Measurements from ENCODE around the gene STRA6.

The STRA6 gene

DNA sequence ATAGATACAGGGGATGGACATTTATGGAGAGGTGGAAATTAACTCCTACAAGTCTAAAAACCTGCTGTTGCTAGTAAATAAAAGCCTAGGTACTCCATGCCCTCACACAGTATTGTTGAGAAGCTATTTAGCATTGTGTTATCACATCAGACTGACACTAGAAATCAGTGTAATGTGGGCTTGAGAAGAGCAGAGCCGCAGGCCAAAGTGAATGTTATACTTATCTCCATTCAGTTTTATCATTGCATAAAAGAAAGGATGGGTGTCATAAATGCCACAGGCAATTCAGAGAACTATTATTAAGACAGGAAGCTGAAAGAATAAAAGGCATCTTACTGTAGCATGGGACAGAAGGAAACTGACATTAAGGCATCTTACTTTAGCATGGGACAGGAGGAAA is 42.8 kb downstream of the STRA6 start:
- no peak for DNase-seq

DNA sequence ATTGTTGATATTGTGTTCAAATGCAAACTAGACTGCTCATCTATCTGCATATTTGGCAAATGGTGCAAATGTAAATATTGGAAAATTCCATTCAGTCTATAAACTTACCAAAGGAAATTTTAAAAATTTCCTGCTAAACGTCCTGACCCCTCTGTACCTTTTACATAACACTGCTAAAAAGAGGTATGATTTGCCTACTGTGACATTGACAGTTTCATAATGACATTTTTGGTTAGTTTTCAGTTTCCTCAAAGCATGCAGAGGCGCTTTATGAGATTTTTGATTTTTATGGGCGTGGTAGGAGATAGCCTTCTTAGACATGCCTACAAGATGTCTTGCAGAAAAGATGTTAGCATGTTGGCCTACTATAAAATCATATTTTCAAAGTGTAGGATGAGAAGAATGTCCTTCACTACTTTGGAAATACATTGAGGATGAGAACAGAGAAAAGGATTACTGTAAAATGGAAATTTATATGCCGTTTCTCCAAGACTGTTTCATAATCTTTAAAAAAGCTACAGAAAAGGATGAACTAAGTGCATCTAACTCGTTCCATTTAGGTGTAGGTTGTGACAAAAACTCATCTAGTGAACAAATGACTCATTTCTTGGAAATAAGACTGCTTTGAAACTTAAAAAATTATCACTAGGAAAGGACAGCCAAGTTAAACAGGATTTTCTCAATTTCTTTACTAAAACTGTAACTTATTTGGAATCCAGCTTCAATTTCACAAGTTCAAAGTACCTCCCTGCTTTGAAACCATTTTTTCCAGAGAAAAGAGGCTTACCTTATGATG is 43.5 kb downstream of the STRA6 start:
- DNase-seq = no peak

DNA sequence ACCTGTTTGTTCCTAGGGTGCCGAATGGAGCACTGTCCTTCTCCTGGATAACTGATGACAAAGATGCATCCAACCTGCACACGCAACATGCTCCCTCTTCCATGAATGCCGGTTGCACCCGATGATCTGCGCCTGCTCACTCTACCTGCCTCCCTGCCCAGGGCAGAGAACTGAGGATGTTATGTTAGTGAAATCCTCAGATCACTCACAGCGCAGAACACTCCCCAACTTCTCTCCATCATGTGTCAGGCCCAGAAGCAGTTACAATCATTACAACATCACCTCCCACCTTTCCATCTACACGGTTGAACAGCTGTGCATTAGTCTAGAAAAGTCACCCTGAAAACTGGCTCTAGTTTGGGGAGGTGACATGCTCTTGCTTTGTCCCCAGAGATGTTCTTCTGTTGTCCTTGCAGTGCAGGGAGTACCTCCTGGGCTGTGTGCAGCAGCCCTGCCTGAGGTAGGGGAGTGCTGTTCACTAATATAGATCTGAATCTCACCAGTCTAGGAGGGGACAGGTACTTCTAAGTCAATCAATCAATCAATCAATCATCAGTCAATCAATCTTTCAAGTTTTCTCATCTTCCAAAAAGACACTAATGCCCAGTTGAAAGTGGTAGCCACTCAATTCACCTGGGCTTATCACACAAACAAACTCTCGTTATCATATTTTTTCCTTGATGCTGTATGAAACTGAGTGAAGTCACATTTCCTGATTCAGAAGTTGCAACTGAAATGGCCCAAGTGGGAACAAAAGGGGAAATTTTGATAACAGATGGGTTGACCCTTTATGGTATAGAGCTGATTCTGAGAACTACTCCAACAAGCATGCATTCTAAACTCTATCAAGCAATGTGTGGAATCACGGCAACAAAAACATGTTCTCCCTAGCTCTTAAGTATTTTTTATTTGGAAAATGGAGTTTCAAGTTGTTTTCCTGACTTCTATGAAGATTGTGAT is 44.4 kb downstream of the STRA6 start:
- no peak for DNase-seq

DNA sequence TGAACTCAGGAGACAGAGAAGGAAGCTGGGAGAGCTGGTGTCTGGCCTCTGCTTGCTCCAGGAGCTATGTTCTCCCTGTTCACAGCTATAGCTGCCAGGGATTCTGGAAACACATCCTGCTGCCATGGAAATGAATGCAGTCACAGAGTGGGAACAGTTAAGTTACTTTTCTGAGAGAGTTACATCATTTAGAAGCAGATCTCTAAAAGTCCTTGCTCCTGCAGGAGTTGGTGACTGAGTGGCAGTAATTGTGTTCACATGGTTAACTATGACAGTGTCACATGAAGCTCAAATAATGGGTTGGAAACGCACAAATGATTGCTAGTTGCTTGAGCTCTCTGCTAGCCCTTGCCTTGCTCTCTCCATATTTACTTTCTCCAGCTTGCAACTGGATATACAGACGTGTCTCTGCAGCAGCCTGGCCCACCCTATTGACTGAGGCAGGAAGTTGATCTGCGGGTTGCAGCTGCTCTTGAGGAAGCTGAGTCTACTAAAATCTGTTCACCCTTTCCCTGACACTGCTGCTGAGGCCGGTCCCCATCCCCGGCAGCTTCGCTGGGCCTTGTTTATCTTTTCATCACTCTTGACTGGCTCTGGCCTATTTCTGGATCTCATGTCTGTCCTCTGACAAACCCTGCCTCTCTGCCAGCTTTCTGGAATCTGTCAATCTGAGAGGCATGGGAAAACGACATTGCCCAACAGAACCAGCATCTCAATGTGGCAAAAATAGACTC is 45.7 kb downstream of the STRA6 start:
- DNase-seq = no peak

DNA sequence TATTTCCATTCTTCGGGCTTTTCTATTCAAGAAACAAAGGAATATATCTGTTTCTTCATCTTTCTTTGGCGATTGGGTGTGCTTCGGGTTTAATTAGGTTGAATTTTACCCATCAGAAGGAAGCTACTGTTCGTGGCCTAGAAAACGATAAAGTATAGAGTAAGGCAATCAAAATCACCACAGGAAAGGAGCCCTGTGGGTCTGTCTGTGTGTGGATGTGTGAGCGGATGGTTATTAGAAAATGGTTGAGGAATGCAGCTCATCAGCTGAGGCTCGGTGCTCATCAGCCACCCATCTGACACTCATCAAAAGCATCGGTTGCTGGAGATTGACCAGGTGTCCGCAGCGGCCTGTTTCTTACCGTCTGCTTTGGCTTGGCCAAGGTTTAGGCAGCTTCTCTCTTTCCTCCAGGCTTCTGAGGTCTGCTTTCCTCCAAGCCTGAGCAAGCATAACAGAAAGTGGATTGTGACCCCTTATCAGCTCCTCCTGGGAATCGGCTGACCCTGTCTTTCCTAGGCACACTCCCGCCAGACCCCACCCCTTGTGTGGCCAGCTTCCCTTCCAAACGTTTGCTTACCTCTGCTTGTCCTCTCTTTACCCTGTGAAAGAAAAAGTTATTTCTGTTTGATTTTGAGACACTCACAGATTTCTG is 46.7 kb downstream of the STRA6 start:
- no peak for DNase-seq

DNA sequence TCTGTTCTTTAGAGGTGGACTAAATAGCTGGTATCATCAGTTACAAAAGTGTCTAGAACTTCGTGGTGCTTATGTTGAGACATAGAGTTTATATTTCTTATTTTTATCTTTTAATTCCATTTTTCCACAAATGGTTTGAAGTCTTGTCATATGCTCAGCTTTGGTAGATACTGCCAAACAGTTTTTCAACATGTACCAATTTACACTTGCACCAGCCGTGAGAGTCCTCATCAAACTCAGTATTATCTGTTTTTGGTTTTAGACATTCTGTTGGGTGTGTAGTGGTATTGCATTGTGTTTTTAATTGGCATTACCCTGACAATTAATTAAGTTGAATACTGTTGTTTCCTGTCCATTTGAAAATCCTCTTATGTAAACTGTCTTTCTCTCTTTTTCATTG is 55.5 kb downstream of the STRA6 start:
- DNase-seq = no peak

DNA sequence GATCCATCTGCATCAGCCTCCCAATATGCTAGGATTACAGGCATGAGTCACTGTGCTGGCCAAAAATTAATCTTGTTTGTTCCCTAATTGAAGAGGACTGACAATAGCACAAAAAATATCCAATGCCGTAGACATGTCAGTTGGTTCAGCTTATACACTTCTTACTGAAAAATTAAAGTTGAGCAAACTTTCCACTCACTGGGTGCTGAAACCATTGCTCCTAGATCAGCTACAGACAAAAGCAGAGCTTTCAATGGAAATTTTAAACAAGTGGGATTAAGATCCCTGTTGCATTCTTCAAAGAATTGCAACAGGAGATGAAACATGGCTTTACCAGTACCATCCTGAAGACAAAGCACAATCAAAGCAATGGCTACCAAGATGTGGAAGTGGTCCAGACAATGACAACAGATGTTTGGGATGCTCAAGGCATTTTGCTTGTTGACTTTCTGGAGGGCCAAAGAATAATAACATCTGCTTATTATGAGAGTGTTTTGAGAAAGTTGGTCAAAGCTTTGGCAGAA is 56.2 kb downstream of the STRA6 start:
- no peak for DNase-seq

DNA sequence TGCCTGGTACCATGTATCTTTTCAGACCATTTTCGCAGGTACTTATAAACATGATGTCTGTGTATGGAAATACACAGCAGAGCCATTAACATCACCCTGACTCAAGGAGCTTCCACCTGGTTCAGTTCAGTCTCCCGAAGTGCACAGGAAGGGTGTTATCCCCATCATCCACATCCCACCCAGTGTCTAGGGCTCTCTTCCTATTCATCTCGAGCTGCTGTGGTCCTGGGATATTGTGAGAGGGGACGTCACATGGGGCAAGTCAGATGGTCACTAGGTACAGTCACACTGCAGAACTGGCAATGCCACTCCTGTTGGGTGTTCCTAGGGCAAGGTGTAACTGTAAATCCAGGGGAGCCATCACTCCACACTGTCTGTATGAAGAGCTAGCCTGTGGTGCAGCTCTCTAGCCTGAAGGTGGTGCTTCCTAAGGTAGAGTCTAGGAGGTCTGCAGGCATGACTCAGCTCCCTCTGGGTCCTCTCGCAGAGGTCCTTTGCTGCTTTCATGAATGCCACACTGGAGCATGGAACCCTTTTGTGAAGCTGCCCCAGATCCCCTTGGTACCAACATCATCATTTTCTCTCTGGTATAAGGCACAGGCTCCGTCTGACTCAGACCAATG is 58.3 kb downstream of the STRA6 start:
- no peak for DNase-seq

DNA sequence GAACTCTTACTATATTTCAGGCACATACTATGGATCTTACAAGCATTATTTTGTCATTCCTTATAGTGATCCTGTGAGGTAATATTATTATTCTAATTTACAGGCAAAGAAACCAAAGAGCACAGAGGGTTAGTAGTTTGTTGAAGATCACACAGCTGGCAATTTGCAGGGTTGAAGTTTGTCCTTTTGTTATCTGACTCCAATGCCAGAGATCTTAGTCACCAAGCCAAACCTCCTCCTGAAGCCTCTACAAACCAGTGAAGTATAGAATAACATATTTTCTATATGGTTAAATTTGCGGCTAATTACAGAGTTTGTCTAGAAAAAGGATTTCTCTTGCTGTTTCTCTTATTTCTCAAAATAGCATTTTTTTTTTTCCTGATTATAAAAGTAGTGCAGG is 61.0 kb downstream of the STRA6 start:
- DNase-seq = no peak

DNA sequence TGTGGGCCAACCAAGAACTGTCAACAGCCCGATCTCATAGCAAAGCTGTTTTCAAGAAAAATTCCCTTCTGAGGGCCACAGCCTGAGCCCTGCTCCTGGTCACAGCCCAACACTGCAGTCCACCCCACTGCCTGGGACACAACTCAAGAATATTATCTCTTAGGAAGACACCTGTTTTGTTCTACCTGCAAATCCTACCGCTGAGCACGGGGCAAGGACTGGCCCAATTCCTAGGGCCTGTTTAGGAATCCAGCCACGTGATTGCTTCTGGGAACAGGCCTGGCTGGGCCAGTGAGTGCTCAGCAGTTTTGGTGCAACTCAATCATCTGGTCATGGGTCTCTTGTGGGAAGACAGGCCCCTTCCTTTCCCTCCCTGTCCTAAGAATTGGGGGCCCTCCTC is 63.9 kb downstream of the STRA6 start:
- DNase-seq = no peak

DNA sequence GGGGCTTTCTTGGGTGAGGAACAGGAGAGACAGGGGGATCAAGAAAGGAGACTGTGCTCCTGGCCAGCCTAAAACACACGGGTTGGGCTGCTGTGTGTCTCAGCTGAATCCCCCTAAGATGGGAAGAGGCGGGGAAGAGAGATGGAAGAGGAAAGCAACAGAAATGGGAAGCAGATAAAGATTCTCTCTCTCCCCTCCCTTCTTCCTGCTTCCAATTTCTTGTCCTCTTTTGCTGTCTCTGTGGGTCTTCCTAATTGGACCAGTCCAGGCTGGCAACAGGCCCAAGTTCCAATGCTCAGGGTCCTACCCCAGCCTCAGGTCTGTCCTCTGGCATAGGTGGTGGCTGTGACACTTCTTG is 65.1 kb downstream of the STRA6 start:
- no peak for DNase-seq

DNA sequence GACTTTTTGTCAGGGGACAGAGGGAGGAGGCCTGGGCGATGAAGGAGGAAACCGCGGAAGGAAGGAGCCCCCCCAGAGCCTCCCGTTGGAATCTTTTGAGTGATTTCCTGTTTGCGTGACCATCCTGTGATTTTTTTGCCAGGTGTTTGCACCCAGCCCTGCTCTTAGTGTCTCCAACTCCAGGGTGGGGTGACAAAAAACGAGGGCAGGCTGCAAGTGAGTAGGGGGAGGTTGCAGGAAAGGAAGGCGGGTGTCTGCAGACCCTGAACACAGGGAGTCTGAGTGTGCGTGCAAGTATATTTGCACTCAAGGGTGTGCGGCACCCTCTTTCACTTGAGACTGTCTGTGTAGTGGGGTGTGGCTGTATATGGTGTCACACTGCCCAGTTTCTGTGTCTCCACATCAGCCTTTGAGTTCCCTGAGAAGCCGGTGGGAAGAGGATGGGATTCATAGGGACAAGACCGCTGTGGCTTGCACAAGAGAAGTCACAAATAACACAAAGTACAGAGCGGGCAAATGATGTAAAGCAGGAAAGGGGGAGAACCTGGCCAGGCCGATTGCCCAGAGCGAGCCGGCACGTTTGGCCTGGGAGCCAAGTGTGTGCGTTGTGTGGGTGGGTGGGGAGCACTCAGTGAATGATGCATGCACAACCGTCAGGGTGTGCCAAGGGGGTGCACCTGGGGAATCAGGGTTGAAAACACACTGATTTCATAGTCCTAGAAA is 65.6 kb downstream of the STRA6 start:
- DNase-seq = no peak

DNA sequence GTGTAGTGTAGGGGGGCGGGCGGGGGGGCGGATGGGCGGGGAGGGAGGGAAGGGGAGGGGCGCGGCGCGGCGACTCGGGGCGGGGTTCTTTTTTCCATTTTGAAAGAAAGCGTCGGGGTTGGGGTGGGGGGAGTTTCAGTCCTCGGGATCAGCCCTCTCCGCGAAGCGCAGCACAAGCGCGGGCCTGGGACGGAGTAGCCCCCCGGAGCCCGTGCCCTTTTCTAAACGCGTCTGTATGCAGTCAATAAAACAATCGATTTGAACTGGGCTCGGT is 66.1 kb downstream of the STRA6 start:
- no peak for DNase-seq

DNA sequence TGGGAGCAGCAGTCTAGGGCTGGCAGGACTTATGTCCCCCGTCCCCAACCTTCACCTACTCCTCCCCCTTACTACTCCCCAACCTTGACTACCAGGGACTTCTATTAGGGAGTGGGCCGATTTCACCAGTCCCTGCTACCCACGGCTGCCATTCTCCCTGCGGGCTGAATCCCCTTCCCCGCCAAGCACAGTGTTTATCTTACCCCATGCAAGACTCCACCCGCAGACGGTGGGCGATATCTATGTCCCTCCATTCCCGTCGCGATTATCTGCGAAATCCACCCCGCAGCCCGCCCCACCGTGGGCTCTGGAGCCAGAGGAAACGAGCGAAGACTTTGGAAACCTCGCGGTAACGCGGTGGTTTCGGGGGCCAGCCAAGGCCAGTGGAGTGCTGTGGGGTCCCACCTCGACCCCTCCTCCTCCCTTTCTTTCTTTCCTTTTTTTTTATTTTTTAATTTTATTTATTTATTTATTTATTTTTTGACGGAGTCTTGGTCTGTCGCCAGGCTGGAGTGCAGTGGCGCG is 67.5 kb downstream of the STRA6 start:
- no peak for DNase-seq

DNA sequence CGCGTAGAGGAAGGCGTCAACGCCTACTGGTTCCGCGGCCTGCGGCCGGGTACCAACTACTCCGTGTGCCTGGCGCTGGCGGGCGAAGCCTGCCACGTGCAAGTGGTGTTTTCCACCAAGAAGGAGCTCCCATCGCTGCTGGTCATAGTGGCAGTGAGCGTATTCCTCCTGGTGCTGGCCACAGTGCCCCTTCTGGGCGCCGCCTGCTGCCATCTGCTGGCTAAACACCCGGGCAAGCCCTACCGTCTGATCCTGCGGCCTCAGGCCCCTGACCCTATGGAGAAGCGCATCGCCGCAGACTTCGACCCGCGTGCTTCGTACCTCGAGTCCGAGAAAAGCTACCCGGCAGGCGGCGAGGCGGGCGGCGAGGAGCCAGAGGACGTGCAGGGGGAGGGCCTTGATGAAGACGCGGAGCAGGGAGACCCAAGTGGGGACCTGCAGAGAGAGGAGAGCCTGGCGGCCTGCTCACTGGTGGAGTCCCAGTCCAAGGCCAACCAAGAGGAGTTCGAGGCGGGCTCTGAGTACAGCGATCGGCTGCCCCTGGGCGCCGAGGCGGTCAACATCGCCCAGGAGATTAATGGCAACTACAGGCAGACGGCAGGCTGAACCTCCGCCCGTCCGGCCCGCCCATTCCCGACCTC is 68.1 kb downstream of the STRA6 start:
- DNase-seq = peak; percentile 73

DNA sequence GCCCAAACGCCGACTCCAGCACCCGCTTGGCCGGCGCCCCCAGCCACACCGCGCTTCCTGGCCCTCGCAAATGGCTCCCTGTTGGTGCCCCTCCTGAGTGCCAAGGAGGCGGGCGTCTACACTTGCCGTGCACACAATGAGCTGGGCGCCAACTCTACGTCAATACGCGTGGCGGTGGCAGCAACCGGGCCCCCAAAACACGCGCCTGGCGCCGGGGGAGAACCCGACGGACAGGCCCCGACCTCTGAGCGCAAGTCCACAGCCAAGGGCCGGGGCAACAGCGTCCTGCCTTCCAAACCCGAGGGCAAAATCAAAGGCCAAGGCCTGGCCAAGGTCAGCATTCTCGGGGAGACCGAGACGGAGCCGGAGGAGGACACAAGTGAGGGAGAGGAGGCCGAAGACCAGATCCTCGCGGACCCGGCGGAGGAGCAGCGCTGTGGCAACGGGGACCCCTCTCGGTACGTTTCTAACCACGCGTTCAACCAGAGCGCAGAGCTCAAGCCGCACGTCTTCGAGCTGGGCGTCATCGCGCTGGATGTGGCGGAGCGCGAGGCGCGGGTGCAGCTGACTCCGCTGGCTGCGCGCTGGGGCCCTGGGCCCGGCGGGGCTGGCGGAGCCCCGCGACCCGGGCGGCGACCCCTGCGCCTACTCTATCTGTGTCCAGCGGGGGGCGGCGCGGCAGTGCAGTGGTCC is 68.7 kb downstream of the STRA6 start:
- DNase-seq = no peak

DNA sequence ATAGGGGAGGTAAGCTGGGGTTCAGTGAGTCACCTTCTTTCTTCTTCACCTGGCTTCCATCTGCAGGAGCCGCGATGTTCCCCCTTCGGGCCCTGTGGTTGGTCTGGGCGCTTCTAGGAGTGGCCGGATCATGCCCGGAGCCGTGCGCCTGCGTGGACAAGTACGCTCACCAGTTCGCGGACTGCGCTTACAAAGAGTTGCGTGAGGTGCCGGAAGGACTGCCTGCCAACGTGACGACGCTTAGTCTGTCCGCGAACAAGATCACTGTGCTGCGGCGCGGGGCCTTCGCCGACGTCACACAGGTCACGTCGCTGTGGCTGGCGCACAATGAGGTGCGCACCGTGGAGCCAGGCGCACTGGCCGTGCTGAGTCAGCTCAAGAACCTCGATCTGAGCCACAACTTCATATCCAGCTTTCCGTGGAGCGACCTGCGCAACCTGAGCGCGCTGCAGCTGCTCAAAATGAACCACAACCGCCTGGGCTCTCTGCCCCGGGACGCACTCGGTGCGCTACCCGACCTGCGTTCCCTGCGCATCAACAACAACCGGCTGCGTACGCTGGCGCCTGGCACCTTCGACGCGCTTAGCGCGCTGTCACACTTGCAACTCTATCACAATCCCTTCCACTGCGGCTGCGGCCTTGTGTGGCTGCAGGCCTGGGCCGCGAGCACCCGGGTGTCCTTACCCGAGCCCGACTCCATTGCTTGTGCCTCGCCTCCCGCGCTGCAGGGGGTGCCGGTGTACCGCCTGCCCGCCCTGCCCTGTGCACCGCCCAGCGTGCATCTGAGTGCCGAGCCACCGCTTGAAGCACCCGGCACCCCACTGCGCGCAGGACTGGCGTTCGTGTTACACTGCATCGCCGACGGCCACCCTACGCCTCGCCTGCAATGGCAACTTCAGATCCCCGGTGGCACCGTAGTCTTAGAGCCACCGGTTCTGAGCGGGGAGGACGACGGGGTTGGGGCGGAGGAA is 69.6 kb downstream of the STRA6 start:
- DNase-seq = peak; percentile 49

DNA sequence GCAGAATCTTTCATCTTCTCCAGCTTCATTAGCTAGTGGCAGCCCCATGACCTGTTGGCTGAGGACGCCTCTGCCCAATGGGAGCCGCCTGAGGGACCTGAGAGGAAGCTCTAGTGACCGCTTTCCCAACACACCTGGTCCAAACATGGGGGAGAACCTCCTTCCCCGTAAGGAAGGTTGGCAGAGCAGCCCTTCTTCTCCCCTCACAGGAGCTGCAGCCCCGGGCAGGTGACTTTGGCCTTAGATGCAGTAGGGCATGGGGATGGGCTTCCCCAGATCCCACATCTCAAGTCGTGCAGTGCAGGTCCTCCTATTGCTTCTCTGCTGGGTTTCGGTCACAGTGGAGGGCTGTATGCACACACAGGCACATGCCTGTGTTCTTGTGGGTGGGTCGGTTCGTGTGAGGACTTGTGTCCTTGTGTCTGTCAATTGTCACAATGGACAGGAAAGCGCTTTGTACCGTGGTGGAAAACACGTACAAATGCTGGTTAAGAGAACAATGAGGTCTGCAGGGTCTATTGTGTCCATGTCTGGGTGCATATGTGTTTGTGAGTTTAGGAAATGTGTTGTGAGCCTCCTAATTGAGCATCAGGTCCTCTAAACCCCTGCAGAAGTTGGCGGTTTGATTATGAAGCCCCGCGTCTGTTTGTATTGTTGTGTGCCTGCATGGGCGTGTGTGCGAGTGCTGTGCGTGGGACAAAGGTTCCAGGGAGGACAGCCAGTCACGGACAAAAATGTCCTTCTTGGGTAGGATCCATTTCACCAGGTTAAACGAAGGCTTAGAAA is 70.8 kb downstream of the STRA6 start:
- no peak for DNase-seq
